ENCODE results near the gene TCAIM. TPM values are rescaled to one million over a fixed set of nuclear protein-coding genes. Genes with fewer than 3 reads are reported as not detected.

Gene TCAIM
- total RNA-seq, 1 experiment from 2014 or later: 23.8 TPM

- H3K27ac Mint-ChIP-seq: no peak overlapping the region
- no peaks in the 10 kb centered on the region for H3K9me3 ChIP-seq (ENCODE audit: control insufficient read depth, low read depth, low read length)
- H3K4me1 ChIP-seq (ENCODE audit: insufficient read depth, low read length): no peaks in the 10 kb centered on the region
- no peak overlapping the region for H3K4me2 ChIP-seq (ENCODE audit: insufficient read depth, insufficient read length, low read length)
- no peak overlapping the region for H2BK120ac ChIP-seq (ENCODE audit: low read depth, low read length, poor library complexity, severe bottlenecking)
- no peaks in the 10 kb centered on the region for H4K20me1 ChIP-seq (ENCODE audit: control insufficient read depth, insufficient read depth, insufficient read length)
- no peak for DNase-seq
- no peak overlapping the region for H3K18ac ChIP-seq (ENCODE audit: insufficient read length, low read depth, low read length)
- H3K23ac ChIP-seq (ENCODE audit: insufficient read length, low read depth, low read length): no peak overlapping the region
- H3K9ac ChIP-seq (ENCODE audit: extremely low read depth, insufficient read length, low read length): no peak overlapping the region
- peaks cover 2% of the 10 kb centered on the region for H3K27me3 Mint-ChIP-seq (ENCODE audit: low read depth)
- TF ChIP-seq CTCF (conservative IDR thresholded peaks at IDR 0.05): no peak
- H2BK15ac ChIP-seq (ENCODE audit: low read depth, low read length): no peak overlapping the region
- no peak overlapping the region for H3K56ac ChIP-seq (ENCODE audit: insufficient read length, low read depth, low read length)
- peaks cover 0 to 6% of the 10 kb centered on the region in 2 experiments; a peak in 2 of 4 replicates for H3K4me1 Mint-ChIP-seq
- no peak overlapping the region for H3K4me3 Mint-ChIP-seq
- no peaks in the 10 kb centered on the region for H3K23me2 ChIP-seq (ENCODE audit: insufficient read length, low read depth, low read length, poor library complexity, severe bottlenecking)
- no peak overlapping the region for H3T11ph ChIP-seq (ENCODE audit: low read length)
- H4K8ac ChIP-seq (replicated peaks; ENCODE audit: insufficient read length, low read depth, low read length): no peak overlapping the region
- H2AFZ ChIP-seq (ENCODE audit: low read length): no peak overlapping the region
- no peak overlapping the region for H3K14ac ChIP-seq (ENCODE audit: insufficient read depth, low read length)
- H3K79me2 ChIP-seq (ENCODE audit: insufficient read depth, low read length): no peaks in the 10 kb centered on the region
- H3K79me1 ChIP-seq (ENCODE audit: insufficient read depth, low read depth, low read length, poor library complexity, severe bottlenecking): no peaks in the 10 kb centered on the region
- H4K91ac ChIP-seq (ENCODE audit: insufficient read length, low read depth, low read length): no peak overlapping the region
- H2BK12ac ChIP-seq (ENCODE audit: insufficient read length, low read depth, low read length): no peak overlapping the region
- no peak overlapping the region for H2AK5ac ChIP-seq (ENCODE audit: insufficient read length, low read length)
- no peak overlapping the region for H3K4ac ChIP-seq (ENCODE audit: low read depth, low read length)
- WGBS (ENCODE audit: extremely low coverage, insufficient read length, low lambda C conversion rate): no CpG with 5 or more reads among the region's 1 CpG
- H2BK20ac ChIP-seq (ENCODE audit: low read depth, low read length, poor library complexity, severe bottlenecking): no peak overlapping the region
- no peak overlapping the region for H3K27ac ChIP-seq (ENCODE audit: insufficient read length, low read depth, low read length)
- H4K5ac ChIP-seq (ENCODE audit: insufficient read length, low read depth, low read length): no peak overlapping the region
- peaks cover 5 to 11% of the 10 kb centered on the region in 2 experiments for H3K9me3 Mint-ChIP-seq
- H3K36me3 Mint-ChIP-seq (ENCODE audit: insufficient read depth in 1 of 3, low read depth in 3 of 3): peaks cover 0 to 4% (median 0%) of the 10 kb centered on the region in 3 experiments; a peak in 3 of 7 replicates
- no peaks in the 10 kb centered on the region for H3K27me3 ChIP-seq (ENCODE audit: insufficient read depth, low read length)
- no peak overlapping the region for H2BK5ac ChIP-seq (ENCODE audit: insufficient read length, low read length)
These were observed 82.1 kb downstream of the TCAIM start for GRCh38 chr3:44420676-44421075.

All from H9 (cell line).